GM21737 (cell line): ENCODE data around the gene NUDT3.
"Not testable (repeated sequence)": the region's sequence is repeated elsewhere in the genome, so short reads cannot be mapped to it uniquely, and the experiment has no call there.

Experiments used
- ATAC-seq: cut with Tn5 transposase; IDR thresholded peaks from one replicate; pipeline ENCODE4 v1.9.1; 2021; ENCODE audit warnings: mild to moderate bottlenecking, moderate library complexity; ENCODE audit not compliant: unreplicated experiment

Gene NUDT3

DNA sequence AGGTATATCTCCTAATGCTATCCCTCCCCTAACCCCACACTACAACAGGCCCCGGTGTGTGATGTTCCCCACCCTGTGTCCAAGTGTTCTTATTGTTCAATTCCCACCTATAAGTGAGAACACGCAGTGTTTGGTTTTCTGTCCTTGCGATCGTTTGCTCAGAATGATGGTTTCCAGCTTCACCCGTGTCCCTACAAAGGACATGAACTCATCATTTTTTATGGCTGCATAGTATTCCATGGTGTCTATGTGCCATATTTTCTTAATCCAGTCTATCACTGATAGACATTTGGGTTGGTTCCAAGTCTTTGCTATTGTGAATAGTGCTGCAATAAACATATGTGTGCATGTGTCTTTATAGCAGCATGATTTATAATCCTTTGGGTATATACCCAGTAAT is 20.6 kb downstream of the NUDT3 start:
- not testable (repeated sequence) for ATAC-seq

DNA sequence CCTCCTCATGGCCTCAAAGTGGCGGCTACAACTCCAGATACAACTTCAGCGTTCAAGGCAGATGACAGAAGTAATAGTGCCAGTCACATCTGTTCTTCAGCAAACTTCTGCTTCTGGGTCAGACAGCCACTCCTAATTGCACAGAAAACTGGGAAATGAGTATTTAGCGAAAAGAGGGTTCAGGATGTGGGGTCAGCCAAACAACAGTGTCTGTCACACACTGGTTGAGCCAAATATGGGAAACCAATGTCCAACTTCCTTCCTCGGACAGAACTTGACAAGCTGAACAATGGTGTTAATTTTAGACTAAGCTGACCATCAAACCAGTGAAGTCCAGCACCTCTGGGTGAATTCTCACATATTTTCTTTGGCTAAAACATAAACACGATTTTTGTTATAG is 22.1 kb downstream of the NUDT3 start:
- ATAC-seq, result no peak

DNA sequence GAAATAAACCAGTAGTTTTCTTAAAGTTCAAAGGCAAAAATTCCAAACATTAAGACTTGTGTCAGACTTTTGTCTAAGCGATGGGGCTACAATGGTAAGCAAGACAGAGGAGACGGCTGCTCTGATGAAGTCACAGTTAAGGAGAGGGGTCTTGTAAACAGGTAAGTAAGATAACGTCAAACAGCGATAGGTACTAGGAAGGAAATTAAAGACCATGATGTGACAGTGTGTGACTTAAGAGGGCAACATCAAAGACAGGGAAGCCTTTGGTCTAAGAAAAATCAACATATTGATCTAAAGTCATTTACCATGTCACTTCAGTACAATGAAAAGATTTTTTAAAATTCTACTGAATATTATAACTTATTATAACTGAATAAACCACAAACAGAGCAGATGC is 23.1 kb downstream of the NUDT3 start:
- ATAC-seq, result no peak

DNA sequence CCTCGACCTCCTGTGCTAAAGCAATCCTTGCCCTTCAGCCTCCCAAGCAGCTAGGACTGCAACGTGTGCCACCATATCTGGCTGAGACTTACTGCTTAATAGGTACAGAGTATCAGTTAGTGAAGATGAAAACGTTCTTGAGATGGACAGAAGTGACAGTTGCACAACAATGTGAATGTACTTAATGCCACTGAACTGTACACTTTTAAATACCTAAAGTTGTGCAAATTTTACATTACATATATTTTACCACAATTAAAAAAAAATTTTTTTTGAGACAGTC is 25.9 kb downstream of the NUDT3 start:
- ATAC-seq, result no peak

DNA sequence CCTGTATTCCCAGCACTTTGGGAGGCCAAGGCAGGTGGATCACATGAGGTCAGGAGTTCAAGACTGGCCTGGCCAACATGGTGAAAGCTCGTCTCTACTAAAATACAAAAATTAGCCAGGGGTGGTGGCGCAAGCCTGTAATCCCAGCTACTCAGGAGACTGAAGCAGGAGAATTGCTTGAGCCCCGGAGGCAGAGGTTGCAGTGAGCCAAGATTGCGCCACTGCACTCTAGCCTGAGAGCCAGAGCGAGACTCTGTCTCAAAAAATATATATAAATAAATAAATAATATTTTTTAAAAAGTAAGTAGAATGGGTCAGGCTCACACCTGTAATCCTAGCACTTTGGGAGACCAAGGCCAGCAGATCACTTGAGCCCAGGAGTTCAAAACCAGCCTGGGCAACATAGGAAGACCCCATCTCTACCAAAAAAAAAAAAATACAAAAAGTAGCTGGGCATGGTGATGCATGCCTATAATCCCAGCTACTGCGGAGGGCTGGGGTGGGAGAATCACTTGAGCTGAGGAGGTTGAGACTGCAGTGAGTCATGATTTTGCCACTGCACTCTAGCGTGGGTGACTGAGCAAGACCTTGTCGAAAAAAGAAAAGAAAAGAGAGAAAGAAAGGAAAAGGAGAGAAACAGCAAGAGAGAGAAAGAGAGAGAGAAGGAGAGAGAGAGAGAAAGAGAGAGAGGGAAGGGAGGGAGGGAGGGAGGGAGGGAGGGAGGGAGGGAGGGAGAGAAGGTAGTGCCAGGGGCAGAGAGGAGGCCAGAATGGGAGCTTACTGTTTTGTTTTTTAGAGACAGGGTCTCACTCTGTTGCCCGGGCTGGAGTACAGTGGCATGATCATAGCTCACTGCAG is 26.5 kb downstream of the NUDT3 start:
- ATAC-seq, result not testable (repeated sequence)

DNA sequence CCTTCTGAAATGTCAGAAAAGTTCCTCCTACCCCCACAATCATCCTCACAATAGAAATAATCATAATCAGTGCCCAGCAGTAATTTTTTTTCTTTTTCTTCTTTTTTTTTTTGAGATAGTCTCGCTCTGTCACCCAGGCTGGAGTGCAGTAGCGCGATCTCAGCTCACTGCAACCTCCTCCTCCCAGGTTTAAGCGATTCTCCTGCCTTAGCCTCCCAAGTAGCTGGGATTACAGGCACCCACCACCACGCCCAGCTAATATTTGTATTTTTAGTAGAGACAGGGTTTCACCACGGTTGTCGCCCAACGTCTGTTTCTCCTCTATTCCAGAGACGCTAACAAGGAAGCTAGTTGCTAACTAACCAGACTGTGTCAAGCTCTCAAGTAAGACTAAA is 28.8 kb downstream of the NUDT3 start:
- ATAC-seq, result not testable (repeated sequence)

DNA sequence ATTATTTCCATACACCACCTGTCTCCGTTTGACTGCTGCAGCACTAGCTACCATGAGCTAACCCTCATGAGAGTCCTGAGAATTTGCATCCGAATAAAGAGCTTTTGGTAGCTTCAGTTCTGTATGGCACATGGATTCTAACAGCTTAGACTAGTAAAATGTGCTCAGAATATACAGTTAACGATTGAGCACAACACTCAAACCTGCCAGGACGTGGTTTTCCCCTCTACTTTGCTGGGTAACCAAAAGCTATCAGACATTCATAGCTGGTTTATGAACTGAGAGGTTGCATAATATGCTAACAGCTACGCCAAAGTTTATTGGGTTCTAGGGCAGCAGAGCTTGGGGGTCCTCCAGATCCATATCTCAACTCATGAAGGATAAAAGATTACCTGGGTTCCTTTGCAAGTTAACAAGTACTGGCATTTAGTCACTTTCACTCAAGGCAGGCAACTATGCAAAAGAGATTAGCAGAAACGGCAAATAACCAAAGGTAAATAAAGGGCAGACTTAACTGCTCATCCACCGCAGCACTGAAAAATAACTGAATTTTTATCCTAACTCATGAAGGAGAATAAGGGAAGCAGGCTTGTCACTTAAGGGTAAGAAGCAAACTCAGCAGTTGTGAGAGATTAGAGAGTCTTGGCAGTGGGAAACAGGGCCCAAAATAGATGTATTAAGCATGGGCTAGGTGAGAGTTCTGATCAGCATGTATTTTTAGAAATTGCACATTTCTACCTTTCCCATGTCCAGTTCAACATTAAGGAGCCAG is 29.4 kb downstream of the NUDT3 start:
- no peak for ATAC-seq

DNA sequence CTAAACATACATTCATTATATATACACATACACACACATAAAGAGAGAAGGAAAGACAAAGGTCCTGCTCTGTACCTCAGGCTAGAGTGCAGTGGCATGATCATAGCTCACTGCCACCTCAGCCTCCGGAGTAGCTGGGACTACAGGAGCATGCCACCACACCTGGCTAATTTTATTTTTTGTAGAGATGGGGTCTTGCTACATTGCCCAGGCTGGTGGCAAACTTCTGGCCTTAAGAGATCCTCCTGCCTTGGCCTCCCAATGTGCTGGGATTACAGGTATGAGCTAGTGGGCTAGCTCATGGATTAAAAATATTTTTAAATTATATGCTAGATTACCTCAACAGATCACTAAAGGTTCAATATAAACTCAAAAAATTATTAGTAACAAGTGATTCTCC is 30.3 kb downstream of the NUDT3 start:
- ATAC-seq, result no peak

DNA sequence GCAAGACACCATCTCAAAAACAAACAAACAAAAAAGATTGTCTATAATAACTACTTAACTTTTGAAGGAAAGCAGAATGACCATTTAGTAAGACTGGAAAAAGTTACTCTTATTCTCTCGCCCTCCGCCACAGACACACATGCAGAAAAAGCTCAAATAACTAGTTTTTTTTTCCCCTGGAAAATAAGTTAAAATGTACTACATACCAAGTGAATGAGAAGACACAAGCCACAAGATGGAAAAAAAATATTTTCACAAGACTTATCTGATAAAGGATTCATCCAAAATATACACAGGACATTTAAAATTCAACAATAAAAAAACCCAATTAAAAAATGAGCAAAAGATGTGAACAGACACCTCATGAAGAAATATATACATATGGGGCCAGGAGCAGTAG is 31.9 kb downstream of the NUDT3 start:
- ATAC-seq, result no peak

DNA sequence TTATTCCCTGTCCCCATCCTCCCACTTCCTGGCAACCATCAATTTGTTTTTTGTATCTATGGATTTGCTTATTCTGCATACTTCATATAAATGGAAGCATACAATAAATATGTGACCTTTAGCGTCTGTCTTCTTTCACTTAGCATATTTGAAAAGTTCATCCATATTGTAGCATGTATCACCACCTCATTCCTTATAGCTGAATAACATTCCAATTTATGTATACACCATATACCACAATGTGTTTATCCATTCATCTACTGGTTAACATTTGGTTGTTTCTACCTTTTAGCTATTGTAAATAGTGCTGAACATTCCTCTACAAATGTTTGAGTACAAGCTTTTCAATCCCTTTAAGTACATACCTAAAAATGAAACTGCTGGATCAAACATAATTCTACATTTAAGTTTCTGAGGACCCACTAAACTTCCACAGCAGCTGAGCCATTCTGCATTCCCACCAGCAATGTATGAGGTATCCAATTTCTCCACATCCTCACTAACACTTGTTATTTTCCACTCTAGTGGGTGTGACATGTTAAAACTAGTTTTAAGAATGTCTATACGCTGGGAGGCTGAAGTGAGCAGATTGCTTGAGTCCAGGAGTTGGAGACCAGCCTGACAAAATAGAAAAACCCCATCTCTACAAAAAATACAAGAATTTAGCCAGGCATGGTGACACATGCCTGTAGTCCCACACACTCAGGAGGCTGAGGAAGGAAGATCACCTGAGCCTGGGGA is 32.9 kb downstream of the NUDT3 start:
- no peak for ATAC-seq

DNA sequence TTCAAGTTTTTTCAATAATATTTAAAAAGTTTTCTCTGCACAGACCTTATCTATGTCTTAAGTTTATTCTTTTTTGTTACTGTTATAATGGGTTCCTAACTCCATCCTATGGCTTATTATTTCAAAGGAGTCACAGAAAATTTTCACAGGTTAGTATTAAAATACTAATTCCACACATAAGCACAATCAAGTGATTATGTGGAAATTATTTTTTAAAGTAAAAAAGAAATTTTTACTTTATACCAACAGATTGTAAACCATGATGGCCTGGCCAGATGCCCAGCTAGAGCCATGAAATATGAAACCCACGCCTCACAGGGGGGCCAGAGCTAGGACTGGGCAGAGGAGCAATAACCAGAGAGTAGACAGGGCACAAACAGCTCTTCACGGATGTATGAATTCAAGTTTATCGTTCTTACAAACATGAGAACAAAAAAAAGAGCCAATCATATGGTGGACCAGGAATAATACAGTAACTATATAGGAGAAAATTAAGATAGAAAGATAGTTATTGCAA is 34.0 kb downstream of the NUDT3 start:
- ATAC-seq, result no peak

DNA sequence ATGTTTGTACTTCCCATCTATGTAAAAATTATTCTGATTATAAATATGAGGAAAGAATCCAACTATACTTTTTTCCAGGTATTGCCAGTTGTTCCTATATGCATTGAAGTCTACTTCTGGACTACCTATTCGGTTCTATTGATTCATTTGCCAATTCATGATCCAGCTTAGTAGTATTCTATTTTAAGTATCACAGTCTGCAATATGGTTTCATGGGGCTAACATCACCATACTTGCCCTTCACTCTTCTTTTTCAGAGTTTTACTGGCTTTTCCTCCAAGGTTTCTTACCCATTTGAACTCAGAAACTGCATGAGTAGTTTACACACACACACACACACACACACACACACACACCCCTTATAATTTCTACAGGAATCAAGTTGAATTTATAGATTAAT is 34.5 kb downstream of the NUDT3 start:
- no peak for ATAC-seq

DNA sequence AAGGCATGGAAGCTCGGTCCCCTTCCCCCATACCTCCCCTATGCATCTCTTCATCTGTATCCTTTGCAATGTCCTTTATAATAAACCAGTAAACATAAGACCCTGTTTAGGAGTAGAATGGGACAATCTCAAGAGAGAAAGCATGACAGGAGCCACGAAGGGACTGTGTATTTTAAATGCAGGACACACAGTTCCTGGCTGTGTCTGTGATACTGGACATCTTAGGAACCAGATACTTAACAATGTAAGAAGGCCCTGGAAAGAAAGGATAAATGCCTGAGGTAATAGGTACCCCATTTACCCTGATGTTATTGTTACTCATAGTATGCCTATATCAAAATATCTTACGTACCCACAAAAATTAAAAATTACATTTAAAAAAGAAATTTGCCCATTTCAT is 36.6 kb downstream of the NUDT3 start:
- no peak for ATAC-seq

DNA sequence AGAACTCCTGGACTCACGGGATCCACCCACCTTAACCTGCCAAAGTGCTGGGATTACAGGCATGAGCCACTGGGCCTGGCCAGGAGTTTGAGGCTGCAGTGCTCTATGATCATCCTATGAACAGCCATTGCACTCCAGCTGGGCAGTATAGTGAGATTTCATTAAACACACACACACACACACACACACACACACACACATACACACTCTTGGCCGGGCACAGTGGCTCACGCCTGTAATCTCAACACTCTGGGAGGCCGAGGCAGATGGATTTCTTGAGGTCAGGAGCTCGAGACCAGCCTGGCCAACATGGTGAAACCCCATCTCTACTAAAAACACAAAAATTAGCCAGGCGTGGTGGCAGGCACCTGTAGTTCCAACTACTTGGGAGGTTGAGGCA is 38.2 kb downstream of the NUDT3 start:
- ATAC-seq, result not testable (repeated sequence)

DNA sequence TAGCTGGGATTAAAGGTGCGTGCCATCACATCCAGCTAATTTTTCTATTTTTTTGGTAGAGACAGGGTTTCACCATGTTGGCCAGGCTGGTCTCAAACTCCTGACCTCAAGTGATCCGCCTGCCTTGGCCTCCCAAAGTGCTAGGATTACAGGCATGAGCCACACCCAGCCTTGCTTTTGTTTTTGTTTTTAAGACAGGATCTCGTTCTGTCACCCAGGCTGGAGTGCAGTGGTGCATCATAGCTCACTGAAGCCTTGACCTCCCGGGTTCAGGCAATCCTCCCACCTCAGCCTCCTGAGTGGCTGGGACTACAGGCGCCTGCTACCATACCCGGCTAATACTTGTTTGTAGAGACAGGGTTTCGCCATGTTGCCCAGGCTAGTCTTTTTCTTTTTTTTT is 38.9 kb downstream of the NUDT3 start:
- ATAC-seq, result not testable (repeated sequence)

DNA sequence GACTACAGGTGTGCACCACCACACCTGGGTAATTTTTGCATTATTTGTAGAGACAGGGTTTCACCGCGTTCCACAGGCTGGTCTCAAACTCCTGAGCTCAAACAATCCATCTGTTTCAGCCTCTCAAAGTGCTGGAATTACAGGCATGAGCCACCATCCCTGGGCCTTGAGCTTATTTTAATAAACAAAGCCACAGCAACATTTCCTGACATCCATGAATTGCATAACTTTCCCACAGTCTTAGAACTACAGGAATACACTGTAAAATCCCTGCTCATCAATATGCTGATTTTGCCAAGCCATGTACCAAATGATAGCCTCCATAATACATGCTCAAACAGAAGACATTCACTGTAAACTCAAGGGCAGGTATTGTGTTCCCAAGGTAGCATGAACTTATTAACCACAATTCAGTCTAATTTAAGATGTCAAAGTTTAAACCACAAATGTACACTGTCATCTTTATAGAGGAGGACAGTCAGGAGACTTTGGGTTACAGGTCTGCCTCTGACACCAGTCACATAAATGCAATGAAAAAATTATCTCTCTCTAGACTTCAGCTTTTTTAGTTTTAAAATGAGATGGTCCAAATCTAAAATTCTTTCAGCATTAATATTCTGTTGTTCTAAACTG is 40.0 kb downstream of the NUDT3 start:
- no peak for ATAC-seq

DNA sequence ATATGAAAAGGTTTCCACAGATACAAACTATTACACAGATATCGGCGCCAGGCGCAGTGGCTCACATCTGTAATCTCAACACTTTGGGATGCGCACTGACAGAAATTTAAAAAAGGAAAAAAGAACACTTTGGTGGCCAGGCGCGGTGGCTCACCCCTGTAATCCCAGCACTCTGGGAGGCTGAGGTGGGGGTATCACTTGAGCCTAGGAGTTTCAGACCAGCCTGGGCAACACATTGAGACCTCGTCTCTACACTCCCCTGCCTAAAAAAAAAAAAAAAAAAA is 41.6 kb downstream of the NUDT3 start:
- ATAC-seq, result no peak

DNA sequence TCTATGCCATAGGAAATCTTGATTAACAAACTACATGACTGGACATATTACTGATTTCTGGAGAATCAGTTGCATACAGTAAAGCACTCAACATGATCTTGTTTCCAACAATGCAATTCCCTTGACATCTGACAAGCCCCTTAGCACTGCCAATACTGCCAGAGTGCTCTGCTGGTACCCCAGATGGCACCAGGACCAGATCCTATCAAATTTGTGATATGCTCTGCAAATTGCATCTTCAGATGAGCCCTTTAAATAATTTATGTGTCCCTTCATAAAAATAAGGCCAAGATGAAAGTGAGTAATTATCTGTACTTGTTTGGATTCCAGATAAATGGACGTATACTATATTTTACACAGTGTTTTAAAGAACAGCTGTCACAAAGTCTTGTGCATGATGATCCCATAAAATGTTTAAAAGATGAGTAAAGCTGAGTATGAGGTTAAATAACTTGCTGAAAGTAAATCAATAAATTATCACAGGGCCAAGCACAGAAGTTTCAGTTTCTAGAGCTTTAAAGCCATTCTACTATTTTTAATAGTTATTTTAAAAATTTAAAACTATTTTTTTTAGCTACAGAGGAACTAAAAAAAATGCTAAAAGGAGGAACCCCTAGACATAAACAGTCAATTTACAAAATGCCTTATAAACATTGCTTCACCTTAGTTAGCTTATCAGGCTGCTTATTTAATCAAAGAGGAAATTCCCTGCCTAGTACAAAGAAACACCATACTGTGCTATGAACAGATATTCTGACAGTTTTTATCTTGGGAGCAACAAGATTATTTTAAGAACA is 42.1 kb downstream of the NUDT3 start:
- no peak for ATAC-seq

DNA sequence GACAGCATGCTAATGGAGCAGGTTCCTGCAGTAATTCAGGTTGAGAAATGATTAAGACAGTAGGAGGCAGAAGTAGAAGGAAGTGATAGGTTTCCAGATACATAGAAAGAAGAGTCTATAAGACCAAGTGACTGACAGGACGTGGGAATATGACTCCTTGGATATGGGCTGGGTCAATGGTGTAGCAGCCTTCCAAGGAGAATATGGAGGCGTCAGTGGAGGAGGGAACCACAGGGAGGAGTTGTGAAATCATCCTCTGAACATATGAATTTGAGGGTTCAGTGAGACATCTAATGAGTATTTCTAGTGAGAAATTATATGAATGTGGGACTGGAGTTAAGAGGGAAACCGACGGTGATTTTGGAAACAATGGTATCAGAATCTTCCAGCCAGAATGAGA is 43.3 kb downstream of the NUDT3 start:
- ATAC-seq, result no peak

DNA sequence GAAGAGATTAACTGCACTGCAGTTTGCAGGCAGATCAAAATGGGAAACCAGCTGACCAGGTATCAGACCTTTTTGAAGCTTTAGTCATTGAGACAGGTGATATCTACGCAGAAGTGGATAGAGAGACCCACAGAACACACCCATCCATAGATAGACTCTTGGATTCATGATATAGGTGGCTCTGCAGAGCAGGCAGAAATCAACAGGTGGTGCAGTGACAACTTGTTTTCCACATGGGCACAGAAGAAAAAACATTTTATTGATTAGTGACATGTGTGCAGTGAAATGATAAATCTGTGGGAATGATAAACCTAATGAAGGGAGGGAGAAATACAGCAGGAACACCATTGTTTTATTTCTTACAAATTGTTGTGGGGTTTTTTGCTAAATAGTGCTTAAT is 45.2 kb downstream of the NUDT3 start:
- ATAC-seq, result no peak
